OCI-LY7 (cell line): ENCODE data around the gene ANKRD13B.

Experiments
- CTCF ChIP-seq: fragments of 200-600 bp; sonication (generic); conservative IDR thresholded peaks from 2 replicates; pipeline ENCODE4 v1.5.1; 2014; ENCODE audit warnings: mild to moderate bottlenecking, antibody characterized with exemption, low read length, moderate library complexity, mixed read lengths
- EZH2phosphoT487 ChIP-seq: fragments of 200-600 bp; sonication (generic); IDR thresholded peaks from 2 replicates; pipeline ENCODE4 v1.6.1; 2018; ENCODE audit warnings: low read depth, borderline replicate concordance, mild to moderate bottlenecking, mixed run types, antibody characterized with exemption, low read length, moderate library complexity, mixed read lengths

GRCh38 chr17:29583324-29584248 lies 9.3 kb upstream of the ANKRD13B start:
- no peak for TF ChIP-seq CTCF
- no peak for TF ChIP-seq EZH2phosphoT487
